Retina (tissue), 1 donor: ENCODE data around the gene NGEF.
A peak's percentile ranks its signal among the peaks of the same experiment; 100 is the strongest.

Experiments used
- DNase-seq: peaks from one replicate; pipeline ENCODE4 v3.0.0-alpha.2; 2016

NGEF gene

GRCh38 chr2:232959139-232959538 lies 53.9 kb downstream of the NGEF start:
- no peak for DNase-seq

- DNase-seq, result no peak
These were observed 55.4 kb downstream of the NGEF start for GRCh38 chr2:232957657-232958090.

GRCh38 chr2:232955856-232956255 lies 57.2 kb downstream of the NGEF start:
- DNase-seq, result no peak

DNA sequence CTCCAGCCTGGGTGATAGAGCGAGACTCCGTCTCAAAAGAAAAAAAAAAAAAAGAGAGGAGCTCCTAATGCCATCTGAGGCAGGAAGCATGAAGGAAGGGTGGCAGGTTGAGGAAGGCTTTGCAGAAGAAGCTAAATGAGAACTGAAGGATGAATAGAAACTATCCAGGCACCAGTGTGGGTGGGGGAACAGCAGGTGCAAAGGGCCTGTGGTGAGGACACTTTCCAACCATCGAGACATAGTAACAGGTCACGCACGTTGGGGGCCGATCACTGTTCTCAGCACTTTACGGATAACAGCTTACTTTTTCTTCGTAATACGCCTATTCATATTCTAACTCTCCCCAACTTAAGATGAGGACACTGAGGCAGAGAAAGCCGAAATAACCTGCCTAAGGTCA lies 58.4 kb downstream of the NGEF start:
- no peak for DNase-seq

DNA sequence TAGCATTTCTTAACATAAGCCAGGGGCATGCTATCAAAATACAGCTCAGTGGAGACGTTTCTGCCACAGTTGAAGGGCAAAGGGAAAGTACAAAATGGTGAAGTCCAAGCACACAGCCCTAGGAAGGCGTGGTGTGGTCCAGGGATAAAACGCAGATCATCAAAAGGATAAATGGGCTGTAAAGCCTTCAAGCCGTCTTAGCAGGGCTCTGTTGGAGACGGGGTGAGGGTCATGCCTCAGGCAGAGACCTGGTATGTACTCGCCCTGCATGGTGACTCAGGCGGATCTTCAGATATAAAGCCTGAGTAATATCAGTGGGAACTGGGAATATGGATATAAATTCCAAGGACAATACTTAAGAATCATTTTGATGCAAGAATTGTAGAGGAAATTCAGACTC lies 61.2 kb downstream of the NGEF start:
- peak; percentile 28 for DNase-seq

DNA sequence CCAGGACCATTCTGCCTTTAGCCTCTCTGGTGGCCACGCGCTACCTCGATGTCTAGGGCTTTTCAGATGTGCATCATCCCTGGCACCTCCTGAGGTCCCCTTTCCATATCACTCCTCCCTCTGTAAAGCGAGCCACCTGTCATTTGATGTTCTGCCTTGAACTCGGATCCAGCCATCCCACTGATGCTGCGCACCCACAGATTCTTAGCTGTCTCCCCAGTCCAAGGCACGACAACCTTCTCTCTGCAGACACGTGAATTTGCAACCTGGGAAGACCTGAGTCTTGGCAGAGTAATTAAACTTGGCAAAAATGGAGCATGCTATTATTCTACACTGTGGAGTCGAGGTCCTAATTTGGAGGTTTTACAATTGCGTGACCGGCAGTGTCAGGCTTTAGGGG lies 61.9 kb downstream of the NGEF start:
- peak; percentile 39 for DNase-seq

- DNase-seq, result peak; percentile 19
These were observed 62.3 kb downstream of the NGEF start for GRCh38 chr2:232950751-232951150.

- DNase-seq, result no peak
These were observed 64.0 kb downstream of the NGEF start for GRCh38 chr2:232949016-232949415.

- DNase-seq, result no peak
These were observed 70.2 kb downstream of the NGEF start for GRCh38 chr2:232942831-232943230.

GRCh38 chr2:232941912-232942594 lies 71.0 kb downstream of the NGEF start:
- DNase-seq, result no peak

GRCh38 chr2:232941400-232941799 lies 71.7 kb downstream of the NGEF start:
- DNase-seq, result no peak

- DNase-seq, result no peak
These were observed 72.3 kb downstream of the NGEF start for GRCh38 chr2:232940724-232941123.

DNA sequence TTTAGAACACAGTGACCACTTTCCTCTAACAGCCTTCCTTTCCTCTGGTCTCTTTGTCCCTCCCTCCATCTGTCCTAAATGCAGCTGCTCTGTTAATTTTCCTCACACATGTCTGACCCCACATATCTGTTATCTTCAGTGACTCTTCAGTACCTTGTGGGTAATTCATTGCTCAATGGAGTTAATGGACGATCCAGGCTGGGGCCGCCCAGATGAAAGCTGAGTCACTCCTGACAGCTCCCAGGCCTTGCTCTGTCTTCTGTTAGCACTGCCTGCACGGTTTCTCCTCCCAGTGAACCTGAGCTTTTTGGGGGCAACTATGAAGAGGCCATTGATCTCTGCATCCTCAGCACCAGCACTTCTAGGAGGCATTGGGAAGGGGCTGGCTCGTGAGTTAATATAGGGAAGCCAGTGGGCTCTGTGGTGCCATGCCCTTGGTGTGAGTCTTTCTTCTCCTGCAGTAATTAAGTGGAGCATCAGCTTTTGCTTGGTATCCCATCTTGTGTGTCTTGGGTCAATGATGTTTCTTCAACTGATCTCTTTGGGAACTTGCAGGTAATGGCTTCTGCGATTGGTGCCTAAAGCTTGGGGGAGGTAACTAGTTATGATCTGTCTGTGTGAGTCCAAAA lies 75.7 kb downstream of the NGEF start:
- DNase-seq, result no peak

DNA sequence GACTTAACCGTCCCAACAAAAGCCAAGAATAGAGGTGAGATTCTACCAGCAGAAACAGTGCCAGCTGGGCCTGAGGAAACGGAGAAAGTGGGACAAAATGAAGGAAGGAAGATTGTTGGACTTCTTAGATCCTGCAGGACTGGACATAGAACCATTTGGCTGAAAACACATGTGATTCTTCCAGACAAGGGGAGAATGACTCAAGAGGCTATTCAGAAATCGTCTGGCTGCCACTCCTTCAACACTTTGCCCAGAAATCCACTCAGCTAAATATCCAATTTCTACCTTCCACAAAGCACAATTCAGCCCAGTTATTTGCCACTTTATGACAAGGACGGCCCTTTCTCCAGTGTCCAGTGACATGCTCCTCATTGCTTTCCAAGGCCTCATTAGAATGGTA lies 81.4 kb downstream of the NGEF start:
- no peak for DNase-seq

DNA sequence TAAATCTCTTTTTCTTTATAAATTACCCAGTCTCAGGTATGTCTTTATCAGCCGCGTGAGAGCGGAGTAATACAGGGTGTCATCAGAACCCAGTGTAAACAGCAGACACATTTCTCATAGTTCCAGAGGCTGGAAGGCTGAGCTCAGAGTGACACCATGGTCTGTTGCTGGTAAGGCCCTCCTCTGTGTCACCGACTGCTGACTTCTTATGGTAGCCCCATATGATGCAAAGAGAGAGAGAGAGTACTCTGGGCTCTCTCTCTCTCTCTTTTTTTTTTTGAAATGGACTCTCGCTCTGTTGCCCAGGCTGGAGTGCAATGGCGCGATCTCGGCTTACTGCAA lies 83.0 kb downstream of the NGEF start:
- no peak for DNase-seq

DNA sequence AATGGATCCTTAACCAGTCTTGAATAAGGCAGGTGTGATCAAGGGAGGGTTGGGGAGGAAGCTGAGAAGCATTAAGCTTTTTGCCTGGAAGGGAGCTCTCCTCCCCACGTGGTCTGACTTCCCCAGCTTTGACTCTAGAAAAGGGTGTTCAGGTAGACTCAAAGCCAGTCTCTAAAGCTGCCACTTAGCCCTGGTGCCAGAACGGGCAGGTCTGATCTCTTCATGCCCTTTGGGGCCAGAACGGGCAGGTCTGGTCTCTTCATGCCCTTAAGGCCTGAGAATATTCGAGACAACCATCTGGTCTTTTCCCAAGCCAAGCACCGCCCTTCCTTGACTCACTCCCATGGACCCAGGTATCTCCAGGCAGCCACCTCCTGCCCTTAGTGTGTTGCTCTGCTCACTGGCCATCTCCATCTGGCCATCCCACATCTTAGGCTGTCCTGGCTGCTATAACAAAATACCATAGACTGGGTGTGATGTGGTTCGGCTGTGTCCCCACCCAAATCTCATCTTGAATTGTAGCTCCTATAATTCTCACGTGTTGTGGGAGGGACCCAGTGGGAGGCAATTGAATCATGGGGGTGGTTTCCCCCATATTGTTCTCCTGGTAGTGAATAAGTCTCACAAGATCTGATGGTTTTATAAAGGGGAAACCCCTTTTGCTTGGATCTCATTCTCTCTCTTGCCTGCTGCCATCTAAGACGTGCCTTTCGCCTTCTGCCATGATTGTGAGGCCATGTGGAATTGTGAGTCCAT lies 83.6 kb downstream of the NGEF start:
- DNase-seq, result no peak

GRCh38 chr2:232928551-232929302 lies 84.3 kb downstream of the NGEF start:
- peak; percentile 84 for DNase-seq

DNA sequence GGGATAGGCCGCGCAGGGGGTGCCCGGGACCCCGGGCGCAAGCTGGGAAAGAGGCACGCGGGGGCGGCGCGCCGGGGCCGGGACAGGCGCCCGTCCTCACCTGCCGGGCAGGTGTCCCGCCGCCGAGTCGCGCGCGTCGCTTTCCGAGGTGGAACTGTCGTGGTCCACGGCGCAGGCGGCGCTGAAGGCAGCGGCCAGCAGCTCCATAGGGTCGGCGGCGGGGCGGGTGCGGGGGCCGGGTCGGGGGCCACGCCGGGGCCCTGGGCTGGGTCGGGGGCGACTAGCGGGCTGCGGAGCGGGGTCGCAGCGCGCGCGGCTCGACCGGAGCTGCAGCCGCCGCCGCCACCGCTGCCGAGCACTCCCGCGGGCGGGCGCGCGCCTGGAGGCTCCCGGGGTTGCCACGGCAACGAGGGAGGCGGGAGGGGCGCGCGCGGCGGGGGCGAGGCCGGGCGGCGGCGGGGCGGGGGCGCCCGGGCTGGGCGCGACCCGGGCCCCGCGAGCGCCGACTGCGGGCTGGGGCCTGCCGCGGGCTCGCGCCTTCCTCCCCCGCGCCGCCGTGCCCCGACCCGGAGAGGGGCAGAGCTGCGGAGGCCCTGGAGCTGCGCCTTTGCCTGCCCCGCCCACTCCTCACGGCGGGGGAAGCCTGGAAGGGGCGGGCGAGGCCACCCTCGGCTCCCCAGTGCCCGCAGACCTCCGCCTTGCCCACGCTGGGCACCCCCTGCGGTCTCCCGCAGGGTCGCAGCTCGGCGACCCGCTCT lies 85.1 kb downstream of the NGEF start:
- DNase-seq, result no peak

DNA sequence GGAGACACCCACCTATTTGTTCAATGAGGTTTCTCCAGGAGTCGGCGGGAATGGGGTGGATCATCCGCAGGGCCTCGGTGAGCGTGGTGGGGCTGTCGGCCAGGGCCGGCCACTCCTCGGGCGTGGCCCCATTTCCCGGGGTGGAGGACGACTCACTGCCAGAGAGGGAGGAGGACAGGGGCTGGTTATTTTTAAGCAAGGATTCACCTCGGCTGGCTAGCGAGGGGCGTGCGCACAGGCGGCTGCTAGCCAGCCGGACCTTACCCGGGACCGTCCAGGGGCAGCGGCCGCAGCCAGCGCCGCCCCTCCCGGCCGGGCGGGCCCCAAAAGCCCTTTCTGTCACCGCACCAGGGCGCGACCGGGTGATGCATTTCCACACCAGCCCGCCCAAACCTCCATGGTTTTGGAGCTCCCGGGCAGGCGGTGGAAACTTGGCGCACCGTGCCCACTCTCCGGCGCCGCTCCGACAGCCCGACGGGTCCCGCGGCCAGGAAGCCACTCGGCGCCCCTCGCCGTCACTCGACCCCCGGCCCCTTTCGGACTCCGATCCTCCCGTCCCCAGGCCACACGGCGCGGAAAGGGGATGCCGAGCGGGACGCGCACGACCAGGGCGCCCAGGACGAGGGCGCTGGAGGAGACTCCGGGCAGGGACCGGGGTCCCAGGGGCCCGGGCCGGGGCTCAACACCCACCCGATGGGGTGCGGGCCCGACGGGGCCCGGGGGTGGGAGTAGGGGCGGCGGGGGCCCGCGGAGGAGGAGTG lies 85.8 kb downstream of the NGEF start:
- DNase-seq, result no peak

DNA sequence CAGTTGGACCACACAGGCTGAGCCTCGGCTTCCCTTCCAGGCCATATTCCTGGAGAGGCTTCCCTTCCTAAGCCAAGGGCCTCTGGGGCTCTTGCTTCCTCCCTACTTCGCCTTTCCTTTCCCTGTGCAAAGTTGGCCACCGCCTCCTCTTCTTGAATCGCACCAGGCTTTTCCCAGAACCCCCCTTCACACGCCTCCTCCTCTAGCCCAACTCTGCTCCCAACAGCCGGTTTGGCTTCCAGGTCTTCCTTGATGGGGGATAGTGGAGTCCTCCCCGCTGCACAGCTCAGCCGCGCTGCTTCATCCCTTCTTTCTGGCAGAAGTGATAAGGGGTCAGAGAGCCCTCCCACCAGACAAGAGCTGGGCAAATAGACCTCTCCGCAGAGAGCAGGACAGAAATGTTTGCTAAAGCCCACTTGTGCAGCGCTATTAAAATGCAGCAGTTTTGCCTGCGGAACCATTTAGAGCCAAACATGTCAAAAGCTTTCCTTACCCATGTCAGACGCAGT lies 86.6 kb downstream of the NGEF start:
- peak; percentile 49 for DNase-seq

DNA sequence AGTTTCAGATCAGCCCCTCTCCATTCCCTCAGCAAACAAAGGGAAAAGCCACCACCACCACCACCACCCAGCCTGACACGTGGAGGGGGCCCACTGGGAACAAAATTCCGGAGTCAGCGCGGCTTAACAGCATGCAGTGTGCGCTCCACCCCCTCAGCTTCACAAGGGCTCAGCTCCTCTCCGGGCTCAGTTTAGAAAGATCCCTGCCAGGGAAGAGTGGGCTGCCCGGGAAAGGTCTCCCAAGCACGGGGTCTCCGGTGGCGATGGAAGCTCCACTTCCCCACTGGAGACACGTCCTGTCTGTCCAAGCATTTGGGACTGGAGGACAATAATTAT lies 87.3 kb downstream of the NGEF start:
- no peak for DNase-seq
